ENCODE measurements around the gene CD7.

The CD7 gene

DNA sequence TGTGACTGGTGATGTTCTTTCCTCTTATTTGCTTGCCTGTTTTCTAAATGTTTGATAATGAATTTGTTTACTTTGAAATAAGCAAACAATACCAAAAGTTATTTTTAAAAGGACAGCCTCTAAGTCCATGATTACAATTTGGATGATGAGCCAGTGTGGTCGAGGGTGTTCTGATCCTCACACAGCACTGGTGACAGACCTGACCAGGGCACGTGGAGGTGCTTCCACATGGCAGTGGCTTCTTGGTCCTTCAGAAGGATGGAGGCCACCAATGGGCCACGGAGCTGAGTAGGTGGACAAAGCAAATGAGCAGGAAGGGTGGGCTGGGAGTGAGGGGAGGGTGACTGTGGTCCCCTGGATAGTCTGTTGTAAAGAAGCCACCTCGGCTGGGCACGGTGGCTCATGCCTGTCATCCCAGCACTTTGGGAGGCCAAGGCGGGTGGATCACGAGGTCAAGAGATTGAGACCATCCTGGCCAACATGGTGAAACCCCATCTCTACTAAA is 37.4 kb upstream of the CD7 start:
- H2AFZ ChIP-seq (ENCODE audit: low read depth, low read length), result no peak overlapping the region
- no peaks in the 10 kb centered on the region for H3K9me3 ChIP-seq (ENCODE audit: insufficient read depth, low read length)
- no peak overlapping the region for H3K27ac ChIP-seq (ENCODE audit: low read length)
- H4K20me1 ChIP-seq (ENCODE audit: insufficient read depth, low read length), result no peaks in the 10 kb centered on the region
- H3K4me1 ChIP-seq (ENCODE audit: low read length), result peaks cover 65% of the 10 kb centered on the region
- no peaks in the 10 kb centered on the region for H3K79me2 ChIP-seq (ENCODE audit: low read length)
- H3K36me3 ChIP-seq (replicated peaks; ENCODE audit: low read depth, low read length), result no peaks in the 10 kb centered on the region
- TF ChIP-seq, protein P1, sequence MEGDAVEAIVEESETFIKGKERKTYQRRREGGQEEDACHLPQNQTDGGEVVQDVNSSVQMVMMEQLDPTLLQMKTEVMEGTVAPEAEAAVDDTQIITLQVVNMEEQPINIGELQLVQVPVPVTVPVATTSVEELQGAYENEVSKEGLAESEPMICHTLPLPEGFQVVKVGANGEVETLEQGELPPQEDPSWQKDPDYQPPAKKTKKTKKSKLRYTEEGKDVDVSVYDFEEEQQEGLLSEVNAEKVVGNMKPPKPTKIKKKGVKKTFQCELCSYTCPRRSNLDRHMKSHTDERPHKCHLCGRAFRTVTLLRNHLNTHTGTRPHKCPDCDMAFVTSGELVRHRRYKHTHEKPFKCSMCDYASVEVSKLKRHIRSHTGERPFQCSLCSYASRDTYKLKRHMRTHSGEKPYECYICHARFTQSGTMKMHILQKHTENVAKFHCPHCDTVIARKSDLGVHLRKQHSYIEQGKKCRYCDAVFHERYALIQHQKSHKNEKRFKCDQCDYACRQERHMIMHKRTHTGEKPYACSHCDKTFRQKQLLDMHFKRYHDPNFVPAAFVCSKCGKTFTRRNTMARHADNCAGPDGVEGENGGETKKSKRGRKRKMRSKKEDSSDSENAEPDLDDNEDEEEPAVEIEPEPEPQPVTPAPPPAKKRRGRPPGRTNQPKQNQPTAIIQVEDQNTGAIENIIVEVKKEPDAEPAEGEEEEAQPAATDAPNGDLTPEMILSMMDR (IDR thresholded peaks at IDR 0.05; ENCODE audit: low read depth, low read length), result no peak
- TF ChIP-seq EZH2phosphoT487 (IDR thresholded peaks at IDR 0.05; ENCODE audit: low read depth), result no peak
- no peaks in the 10 kb centered on the region for H3K27me3 ChIP-seq (ENCODE audit: low read depth, low read length)
- no peak overlapping the region for H3K4me2 ChIP-seq (ENCODE audit: low read length)
- H3K4me3 ChIP-seq (ENCODE audit: low read length), result no peak overlapping the region
- no peak overlapping the region for H3K9ac ChIP-seq (ENCODE audit: low read length)

DNA sequence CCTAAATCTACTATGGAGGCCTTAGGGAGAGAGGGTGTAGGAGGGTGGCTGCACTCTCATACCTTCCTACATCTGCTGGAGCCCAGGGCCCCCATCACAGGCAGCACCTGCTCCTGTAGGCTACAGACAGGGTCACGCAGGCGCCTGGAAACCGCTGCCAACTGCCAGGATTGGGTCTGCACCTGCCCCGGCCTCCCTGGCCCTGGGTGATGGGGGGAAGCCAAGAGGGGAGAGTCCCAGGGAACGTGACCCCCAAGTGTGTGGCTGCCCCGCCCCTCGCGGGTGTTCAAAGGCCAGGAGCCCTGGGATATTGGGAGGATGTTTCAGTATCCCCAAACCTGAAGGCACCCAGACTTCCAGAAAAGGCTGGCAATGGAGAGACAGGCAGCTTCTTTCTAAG is 36.1 kb upstream of the CD7 start:
- Histone ChIP-seq H2AFZ (ENCODE audit: low read depth, low read length) (no peak overlapping the region), H3K79me2 (ENCODE audit: low read length) (no peaks in the 10 kb centered on the region), H3K36me3 (replicated peaks; ENCODE audit: low read depth, low read length) (no peaks in the 10 kb centered on the region), H3K27ac (ENCODE audit: low read length) (no peak overlapping the region), H3K4me3 (ENCODE audit: low read length) (no peak overlapping the region), H3K9ac (ENCODE audit: low read length) (no peak overlapping the region), H3K9me3 (ENCODE audit: insufficient read depth, low read length) (no peaks in the 10 kb centered on the region), H3K4me2 (ENCODE audit: low read length) (no peak overlapping the region), H3K4me1 (ENCODE audit: low read length) (peaks cover 56% of the 10 kb centered on the region), H4K20me1 (ENCODE audit: insufficient read depth, low read length) (no peaks in the 10 kb centered on the region), H3K27me3 (ENCODE audit: low read depth, low read length) (peaks cover 5% of the 10 kb centered on the region)
- TF ChIP-seq, protein P1 (IDR thresholded peaks at IDR 0.05; ENCODE audit: low read depth, low read length), result no peak
- TF ChIP-seq EZH2phosphoT487 (IDR thresholded peaks at IDR 0.05; ENCODE audit: low read depth), result no peak

DNA sequence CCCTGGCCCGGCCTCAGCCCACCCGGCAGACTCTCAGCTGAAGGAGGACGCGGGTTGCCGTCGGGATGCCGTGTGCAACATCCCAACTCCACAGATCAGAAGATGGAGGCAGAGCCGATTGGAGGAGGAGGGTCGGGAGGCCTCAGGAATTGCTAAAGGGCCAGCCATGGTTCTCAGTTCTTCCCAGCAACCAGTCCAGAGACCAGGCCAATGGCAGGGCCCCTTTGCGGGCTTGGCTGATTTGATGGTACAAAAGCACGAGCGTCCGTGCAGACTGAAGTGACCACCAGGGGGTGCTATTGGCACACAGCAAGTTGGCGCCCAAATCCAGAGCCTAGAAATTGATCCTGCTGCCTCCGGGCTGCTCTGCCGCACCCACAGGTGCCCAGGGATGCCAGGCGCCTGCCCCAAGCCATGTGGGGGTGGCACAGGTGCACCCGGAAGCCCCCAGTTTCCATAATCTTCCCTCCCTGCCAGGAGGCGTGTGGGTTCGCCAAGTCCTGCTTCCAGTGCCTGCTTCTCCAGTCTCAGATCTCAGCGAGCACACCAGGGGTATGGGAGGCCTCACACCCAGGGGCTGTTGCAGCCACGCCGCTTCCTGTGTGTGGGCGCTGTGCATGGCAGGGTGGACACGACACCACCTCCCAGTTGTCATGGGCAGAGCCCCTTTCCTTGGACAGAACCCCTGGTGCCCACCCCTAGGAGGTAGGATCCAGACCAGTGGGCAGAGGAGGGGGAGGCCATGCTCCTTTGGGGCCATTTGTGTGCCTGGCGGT is 34.5 kb upstream of the CD7 start:
- no peak overlapping the region for H3K27ac ChIP-seq (ENCODE audit: low read length)
- peaks cover 40% of the 10 kb centered on the region for H3K4me1 ChIP-seq (ENCODE audit: low read length)
- H3K9ac ChIP-seq (ENCODE audit: low read length), result no peak overlapping the region
- H2AFZ ChIP-seq (ENCODE audit: low read depth, low read length), result no peak overlapping the region
- H3K4me2 ChIP-seq (ENCODE audit: low read length), result peak overlapping the region; percentile 50
- H3K79me2 ChIP-seq (ENCODE audit: low read length), result no peaks in the 10 kb centered on the region
- peaks cover 8% of the 10 kb centered on the region for H3K27me3 ChIP-seq (ENCODE audit: low read depth, low read length)
- TF ChIP-seq, protein P1 (IDR thresholded peaks at IDR 0.05; ENCODE audit: low read depth, low read length), result peak; percentile 91
- TF ChIP-seq EZH2phosphoT487 (IDR thresholded peaks at IDR 0.05; ENCODE audit: low read depth), result no peak
- H3K9me3 ChIP-seq (ENCODE audit: insufficient read depth, low read length), result no peaks in the 10 kb centered on the region
- H3K36me3 ChIP-seq (replicated peaks; ENCODE audit: low read depth, low read length), result no peaks in the 10 kb centered on the region
- peak overlapping the region; percentile 21; the same call in 1 of the 2 replicates for H3K4me3 ChIP-seq (ENCODE audit: low read length)
- no peaks in the 10 kb centered on the region for H4K20me1 ChIP-seq (ENCODE audit: insufficient read depth, low read length)

DNA sequence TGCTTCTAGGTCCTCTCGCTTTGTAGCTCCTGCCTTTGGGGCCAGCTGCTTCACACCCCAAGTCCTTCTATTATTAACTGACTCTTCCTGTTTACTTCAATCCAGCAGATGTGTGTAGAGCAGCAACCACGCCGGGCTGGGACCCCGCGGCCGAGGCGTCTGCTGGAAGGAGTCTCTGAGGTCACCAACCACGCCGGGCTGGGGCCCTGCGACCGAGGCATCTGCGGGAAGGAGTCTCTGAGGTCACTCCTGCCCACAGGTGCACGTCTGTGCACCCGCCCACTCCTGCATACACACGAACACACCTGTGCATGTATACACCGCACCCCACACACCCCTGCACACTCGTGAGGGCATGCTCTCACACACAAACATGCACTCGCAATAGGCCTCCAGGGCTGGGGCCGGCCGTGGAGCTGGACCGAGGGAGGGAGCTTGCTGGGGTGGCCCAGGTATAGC is 33.9 kb upstream of the CD7 start:
- no peaks in the 10 kb centered on the region for H3K36me3 ChIP-seq (replicated peaks; ENCODE audit: low read depth, low read length)
- H3K9me3 ChIP-seq (ENCODE audit: insufficient read depth, low read length), result no peaks in the 10 kb centered on the region
- H4K20me1 ChIP-seq (ENCODE audit: insufficient read depth, low read length), result no peaks in the 10 kb centered on the region
- no peak overlapping the region for H2AFZ ChIP-seq (ENCODE audit: low read depth, low read length)
- H3K4me3 ChIP-seq (ENCODE audit: low read length), result peak overlapping the region; percentile 17
- no peak overlapping the region for H3K9ac ChIP-seq (ENCODE audit: low read length)
- TF ChIP-seq, protein P1 (IDR thresholded peaks at IDR 0.05; ENCODE audit: low read depth, low read length), result no peak
- TF ChIP-seq EZH2phosphoT487 (IDR thresholded peaks at IDR 0.05; ENCODE audit: low read depth), result no peak
- H3K79me2 ChIP-seq (ENCODE audit: low read length), result no peaks in the 10 kb centered on the region
- H3K4me2 ChIP-seq (ENCODE audit: low read length), result peak overlapping the region; percentile 39
- H3K27me3 ChIP-seq (ENCODE audit: low read depth, low read length), result peaks cover 8% of the 10 kb centered on the region
- no peak overlapping the region for H3K27ac ChIP-seq (ENCODE audit: low read length)
- H3K4me1 ChIP-seq (ENCODE audit: low read length), result peaks cover 34% of the 10 kb centered on the region
